Parietal lobe (tissue), 2 donors: ENCODE measurements around the gene STBD1. TPM values are rescaled to one million over a fixed set of nuclear protein-coding genes. Genes with fewer than 3 reads are reported as not detected.

Experiments used
- small RNA-seq: library from RNA; depleted of rRNA; stranded (forward); fragments of <200 nt; gene quantifications from one replicate; pipeline ENCODE3, GENCODE V24; 2014; ENCODE audit warnings: low replicate concordance
- total RNA-seq: library from RNA; depleted of rRNA; stranded (reverse); fragments of >200 nt; gene quantifications from one replicate; pipeline ENCODE4 v1.2.3, GENCODE V29; 2014

STBD1 gene
- total RNA-seq: 0.31 TPM

GRCh38 chr4:76305971-76306881 is at the start of gene STBD1:
Gene STBD1, plus strand, starts transcription at chr4:76306733. Its CDS starts 37 bp downstream, at chr4:76306770.

Small RNA genes lying within 50 kb of the gene (small RNA-seq; reads per million reads assigned to genes)
- not detected for gene RNU6-1000P

Other genes with a start within 250 kb of the STBD1 start
- 0.31 TPM for gene ART3, start 232.0 kb upstream of the STBD1 start, total RNA-seq
- 98.3 TPM for gene NUP54, start 158.3 kb upstream of the STBD1 start, total RNA-seq
- gene SCARB2, start 92.9 kb upstream of the STBD1 start, total RNA-seq: 267 TPM
- 6.6 TPM for gene FAM47E, start 55.0 kb upstream of the STBD1 start, total RNA-seq
- gene CCDC158, start 114.4 kb downstream of the STBD1 start, total RNA-seq: 6.9 TPM
- gene SHROOM3, start 128.5 kb downstream of the STBD1 start, total RNA-seq: 32.9 TPM